Superior temporal gyrus (tissue), 1 donor: ENCODE data around the gene FGF12.
"Not testable (repeated sequence)": the region's sequence is repeated elsewhere in the genome, so short reads cannot be mapped to it uniquely, and the experiment has no call there.

Source experiments
- DNase-seq: peaks from one replicate; pipeline ENCODE4 v3.0.0-alpha.2; 2016; ENCODE audit errors: extremely low spot score

The FGF12 gene

GRCh38 chr3:192727032-192727847 lies at the start of gene FGF12:
Gene FGF12, minus strand, starts transcription at chr3:192727541.
- peak; percentile 82 for DNase-seq

DNA sequence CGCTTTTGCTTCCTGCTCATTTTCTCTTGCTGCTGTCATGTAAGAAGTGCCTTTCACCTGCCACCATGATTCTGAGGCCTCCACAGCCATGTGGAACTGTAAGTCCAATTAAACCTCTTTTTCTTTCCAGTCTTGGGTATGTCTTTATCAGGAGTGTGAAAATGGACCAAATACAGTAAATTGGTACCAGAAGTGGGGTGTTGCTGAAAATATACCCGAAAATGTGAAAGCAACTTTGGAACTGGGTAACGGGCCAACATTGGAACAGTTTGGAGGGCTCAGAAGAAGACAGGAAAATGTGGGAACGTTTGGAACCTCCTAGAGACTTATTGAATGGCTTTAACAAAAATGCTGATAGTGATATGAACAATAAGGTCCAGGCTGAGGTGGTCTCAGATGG lies 47.0 kb upstream of the FGF12 start:
- DNase-seq: not testable (repeated sequence)

GRCh38 chr3:192772240-192772894 lies 45.0 kb upstream of the FGF12 start:
- DNase-seq: peak; percentile 60

DNA sequence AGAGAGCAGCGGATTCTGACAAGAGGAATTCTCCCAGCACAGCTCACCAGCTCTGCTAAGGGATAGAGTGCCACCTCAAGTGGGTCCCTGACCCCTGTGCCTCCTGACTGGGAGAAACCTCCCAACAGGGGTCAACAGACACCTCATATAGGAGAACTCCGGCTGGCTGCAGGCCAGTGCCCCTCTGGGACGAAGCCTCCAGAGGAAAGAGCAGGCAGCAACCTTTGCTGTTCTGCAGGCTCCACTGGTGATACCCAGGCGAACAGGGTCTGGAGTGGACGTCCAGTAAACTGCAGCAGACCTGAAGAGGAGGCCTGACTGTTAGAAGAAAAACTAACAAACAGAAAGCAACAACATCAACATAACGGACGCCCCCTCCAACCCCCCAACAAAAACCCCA lies 31.3 kb upstream of the FGF12 start:
- DNase-seq: no peak

DNA sequence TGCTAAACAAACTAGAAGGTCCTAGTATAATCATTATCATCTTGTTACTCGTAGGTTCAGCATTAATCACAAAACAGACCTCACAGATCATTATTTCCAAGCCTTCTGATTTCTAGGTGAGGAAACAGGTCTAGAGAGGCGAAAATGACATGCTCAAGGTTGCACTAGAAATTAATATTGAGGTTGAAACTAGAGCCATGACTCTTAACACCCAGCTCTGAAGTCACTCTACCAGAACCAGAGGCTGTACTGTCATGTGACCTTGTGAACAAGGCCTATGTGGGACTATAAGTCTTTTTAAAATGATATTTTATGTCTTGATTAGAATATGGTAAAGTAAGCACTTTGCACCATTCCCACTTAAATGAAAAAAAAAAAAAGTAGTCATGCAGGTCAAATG lies 23.8 kb upstream of the FGF12 start:
- no peak for DNase-seq

GRCh38 chr3:192750201-192750600 lies 22.9 kb upstream of the FGF12 start:
- DNase-seq: no peak

GRCh38 chr3:192747746-192748145 lies 20.4 kb upstream of the FGF12 start:
- DNase-seq: peak; percentile 82

DNA sequence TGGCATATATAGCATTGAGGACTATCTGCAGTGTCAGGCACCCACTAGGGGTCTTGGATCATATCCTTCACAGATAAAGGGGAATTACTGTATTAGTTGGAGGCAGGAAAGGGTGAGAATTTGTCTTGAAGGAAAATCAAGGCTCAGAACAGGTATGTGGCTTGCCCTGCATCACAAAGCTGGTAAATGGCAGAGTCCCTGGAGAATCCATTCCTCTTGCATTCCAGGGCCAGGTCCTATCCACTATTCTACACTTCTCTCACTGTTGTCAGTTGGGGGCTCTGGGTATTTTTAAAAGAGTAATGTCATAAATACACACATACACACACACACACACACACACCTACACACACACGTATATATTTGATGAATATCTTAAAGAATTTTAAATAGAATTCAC lies 19.8 kb upstream of the FGF12 start:
- DNase-seq: no peak

DNA sequence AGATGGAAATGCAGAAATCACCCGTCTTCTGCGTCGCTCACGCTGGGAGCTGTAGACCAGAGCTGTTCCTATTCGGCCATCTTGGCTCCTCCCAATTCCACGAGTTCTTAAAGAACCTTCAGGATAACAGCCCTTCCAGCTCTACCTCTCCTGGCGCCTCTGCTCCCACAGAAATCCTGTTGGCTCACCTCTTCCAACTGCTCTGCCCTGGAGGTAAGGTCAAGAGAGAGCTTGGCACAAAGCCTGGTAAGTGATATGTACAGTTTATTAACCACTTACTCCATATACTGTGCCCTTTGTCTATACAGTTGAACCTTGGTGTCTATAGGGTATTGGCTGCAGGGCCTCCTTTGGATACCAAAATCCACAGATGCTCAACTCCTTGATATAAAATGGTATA lies 17.8 kb upstream of the FGF12 start:
- DNase-seq: no peak

DNA sequence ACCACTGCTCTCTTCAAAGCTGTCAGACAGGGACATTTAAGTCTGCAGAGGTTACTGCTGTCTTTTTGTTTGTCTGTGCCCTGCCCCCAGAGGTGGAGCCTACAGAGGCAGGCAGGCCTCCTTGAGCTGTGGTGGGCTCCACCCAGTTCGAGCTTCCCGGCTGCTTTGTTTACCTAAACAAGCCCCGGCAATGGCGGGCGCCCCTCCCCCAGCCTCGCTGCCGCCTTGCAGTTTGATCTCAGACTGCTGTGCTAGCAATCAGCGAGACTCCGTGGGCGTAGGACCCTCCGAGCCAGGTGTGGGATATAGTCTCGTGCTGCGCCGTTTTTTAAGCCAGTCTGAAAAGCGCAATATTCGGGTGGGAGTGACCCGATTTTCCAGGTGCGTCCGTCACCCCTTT lies 17.3 kb upstream of the FGF12 start:
- DNase-seq: not testable (repeated sequence)

- no peak for DNase-seq
These were observed 10.2 kb upstream of the FGF12 start for GRCh38 chr3:192737506-192737905.

GRCh38 chr3:192731233-192731632 lies 3.9 kb upstream of the FGF12 start:
- DNase-seq: no peak

- no peak for DNase-seq
These were observed 956 bp downstream of the FGF12 start for GRCh38 chr3:192726385-192726784.

DNA sequence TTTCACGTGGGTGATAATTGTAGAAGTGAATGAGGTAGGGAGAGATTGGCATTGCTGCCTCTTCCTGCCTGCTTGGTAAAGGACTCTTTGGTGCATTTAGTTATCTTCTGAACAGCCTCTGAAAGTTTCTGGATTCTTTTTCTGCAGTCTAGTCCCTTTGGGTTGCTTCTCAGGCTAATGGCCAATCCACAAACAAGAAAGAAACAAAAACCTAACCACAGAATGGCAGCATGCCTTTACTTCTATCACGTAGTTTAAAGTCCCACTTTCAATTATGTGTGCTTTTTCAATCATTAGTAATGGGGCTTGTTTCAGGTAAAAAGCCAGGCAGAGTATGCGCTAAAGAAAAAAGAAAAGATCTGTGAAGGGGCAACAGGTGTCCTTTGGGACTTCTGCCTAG lies 7.4 kb downstream of the FGF12 start:
- DNase-seq: no peak

GRCh38 chr3:192718156-192718555 lies 9.2 kb downstream of the FGF12 start:
- DNase-seq: no peak

DNA sequence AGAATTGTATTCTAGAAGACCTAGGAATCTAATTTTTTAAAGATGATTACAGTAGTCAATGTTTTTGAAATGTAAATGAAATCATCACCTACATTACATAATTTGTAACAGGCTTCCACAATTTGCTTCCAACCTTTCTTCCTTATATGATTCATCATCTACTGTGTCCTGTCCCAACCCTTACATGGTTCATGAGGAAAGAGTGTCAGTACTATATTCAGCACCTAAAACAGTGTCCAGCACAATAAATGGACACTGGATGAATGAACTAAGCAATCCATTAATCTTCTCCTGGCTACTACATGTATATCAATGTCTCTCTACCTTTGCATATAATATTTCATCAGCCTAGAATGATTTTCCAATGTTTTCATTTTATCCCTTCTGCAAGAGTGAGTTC lies 12.2 kb downstream of the FGF12 start:
- DNase-seq: no peak

GRCh38 chr3:192711126-192711525 lies 16.2 kb downstream of the FGF12 start:
- DNase-seq: not testable (repeated sequence)

DNA sequence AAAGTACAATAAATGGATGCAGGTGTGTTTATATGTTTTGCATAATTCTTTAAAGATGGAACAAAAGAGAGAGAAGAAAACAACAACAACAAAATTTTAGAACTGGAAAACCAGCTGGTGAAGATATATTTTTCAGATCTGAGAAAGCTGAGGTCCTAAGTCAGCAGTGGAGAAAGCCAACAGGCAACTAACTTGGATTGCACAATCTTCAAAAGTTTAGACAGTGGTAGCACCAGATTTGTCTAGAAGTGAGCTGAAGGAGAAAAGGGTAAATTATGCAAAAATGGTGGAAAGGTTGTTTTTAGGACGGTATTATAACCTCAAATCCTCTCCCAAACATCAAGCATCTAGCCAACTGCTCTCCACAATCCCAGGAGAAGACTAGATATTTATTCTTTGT lies 17.0 kb downstream of the FGF12 start:
- DNase-seq: no peak

GRCh38 chr3:192706272-192706671 lies 21.1 kb downstream of the FGF12 start:
- DNase-seq: no peak

DNA sequence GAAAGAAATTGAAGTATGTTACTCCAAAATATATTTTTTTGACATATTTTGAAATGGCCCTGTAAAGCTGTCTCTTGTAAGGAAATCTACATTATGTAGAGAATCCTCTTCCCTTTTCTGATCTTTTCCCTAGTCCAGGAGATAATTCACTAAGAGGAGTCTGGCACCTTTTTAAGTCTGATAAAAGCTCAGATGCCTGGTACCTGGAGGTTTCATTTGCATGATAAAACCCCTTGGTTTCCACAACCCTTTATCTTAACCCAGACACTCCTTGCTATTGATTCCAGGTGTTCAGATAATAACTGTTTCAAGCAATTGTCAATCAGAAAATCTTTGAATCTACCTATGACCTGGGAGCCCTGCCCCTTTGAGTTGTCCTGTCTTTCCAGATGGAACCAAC lies 26.5 kb downstream of the FGF12 start:
- DNase-seq: no peak

DNA sequence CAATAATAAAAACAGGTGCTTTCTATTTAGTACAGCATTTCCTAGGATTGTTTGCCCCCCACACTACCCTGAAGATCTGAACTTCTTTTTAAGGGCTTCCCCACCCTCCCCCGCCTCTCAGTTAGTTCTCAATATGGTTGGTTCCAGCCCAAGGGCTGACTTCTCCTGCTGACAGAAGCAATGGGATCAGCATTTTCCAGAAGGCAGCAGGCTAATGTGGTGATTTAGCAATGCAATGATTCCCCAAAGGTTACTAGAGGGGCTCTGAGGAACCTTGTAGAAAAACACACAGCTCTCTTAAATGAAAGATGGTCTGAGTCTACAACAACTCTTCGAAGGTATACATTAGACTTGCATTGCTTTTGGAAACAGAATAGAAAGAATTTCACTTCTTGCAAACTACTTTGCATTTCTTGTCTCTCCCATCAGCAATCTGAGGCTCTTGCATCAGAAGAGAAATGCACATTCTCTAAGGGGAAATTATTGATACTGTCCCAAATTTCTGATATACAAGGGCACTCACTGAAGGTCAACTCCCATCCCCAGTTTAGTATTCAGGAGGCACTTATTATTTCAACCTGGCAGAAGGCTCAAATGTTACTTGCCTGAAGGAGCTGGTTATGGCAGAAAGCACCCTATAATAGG lies 30.3 kb downstream of the FGF12 start:
- no peak for DNase-seq

- no peak for DNase-seq
These were observed 39.7 kb downstream of the FGF12 start for GRCh38 chr3:192687488-192688152.
